Measurements from ENCODE around the gene SCYGR7. TPM values are rescaled to one million over a fixed set of nuclear protein-coding genes. Genes with fewer than 3 reads are reported as not detected.
"Not testable (repeated sequence)": the region's sequence is repeated elsewhere in the genome, so short reads cannot be mapped to it uniquely, and the experiment has no call there.

Gene SCYGR7
- polyA plus RNA-seq, 3 donors = not detected

DNA sequence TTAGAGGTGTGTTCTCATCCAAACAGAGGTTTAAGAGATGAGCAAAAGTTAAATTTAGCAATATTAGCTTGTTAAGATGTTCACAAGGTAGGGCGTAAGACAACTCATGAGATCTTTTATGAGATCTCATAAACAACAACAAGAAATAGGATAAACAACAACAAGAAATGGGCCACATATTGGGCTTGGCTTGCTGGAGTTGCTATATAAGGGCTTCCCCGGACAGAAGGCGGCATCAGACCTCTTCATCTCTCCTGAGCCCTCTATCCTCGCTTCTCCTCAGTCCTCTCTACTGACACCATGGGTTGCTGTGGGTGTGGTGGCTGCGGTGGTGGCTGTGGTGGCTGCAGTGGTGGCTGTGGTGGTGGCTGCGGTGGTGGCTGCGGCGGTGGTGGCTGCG, 17.5 kb downstream of the SCYGR7 start, which contains the start of gene SCYGR8:
TSS of gene SCYGR8 (plus strand) at position 301 of the 400 bp plus-strand sequence. CDS start at position 301, 0 bp downstream.
- no peak for DNase-seq (ENCODE audit: extremely low read depth in 1 of 11, low read depth in 9 of 11, low spot score in 4 of 11)

DNA sequence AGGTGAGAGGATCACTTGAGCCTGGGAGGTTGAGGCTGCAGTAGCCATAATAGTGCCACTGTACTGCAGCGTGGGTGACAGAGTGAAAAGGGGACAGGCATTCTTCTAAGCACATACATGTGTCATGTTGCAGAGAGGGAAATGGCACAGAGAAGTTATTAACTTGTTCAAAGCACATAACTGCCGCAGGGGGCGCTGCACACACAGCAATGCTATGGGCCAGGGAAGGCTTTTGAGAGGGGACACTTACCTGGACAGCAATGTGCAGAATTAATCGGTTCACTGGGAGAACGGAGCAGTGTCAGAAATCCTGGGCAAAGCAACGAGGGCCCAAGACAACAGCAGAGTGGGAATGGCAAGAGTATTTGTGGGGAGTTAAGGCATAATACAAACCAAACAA, 19.9 kb downstream of the SCYGR7 start:
- no peak for DNase-seq (ENCODE audit: extremely low read depth in 1 of 11, low read depth in 9 of 11, low spot score in 4 of 11)

DNA sequence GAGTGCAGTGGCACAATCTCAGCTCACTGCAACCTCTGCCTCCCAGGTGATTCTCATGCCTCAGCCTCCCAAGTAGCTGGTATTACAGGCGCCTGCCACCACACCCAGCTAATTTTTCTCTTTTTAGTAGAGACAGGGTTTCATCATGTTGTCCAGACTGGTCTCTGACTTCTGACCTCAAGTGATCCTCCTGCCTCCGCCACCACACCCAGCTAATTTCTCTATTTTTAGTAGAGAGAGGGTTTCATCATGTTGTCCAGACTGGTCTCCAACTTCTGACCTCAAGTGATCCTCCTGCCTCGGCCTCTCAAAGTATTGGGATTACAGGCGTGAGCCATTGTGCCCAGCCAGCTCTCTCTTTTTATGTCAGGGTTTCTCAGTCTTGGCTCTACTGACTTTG, 28.1 kb downstream of the SCYGR7 start:
- not testable (repeated sequence) for DNase-seq (ENCODE audit: extremely low read depth in 1 of 11, low read depth in 9 of 11, low spot score in 4 of 11)

DNA sequence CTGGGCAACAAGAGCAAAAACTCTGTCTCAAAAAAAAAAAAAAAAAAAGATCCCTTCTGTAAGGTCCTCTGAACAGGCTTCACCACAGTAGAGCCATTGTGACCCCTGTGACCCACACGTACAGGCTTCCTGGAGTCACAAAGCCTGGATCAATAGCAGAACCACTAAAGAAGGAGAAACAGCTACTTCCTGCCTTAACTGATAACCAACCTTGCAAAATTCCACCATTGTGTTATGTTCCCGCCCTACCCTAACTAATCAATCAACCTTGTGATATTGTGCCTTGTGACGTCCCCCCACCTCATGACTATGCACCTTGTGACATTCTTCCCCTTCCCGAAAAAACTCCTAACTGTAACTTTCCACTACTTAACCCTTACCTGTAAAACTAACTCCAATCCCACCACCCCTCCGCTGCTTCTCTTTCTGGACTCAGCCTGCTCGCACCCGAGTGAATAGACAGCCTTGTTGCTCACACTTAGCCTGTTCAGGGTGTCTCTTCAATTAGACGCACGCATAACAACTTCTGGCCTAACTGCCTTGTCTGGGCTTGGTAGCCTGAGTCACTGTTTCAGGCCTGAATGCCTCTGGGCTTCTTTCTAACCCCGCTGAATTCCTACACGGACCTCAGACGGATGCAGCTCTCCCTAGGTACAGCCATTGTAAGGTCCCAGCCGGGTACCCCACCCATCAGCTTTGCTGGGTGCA, 31.4 kb downstream of the SCYGR7 start:
- DNase-seq (ENCODE audit: extremely low read depth in 1 of 11, low read depth in 9 of 11, low spot score in 4 of 11) = no peak

DNA sequence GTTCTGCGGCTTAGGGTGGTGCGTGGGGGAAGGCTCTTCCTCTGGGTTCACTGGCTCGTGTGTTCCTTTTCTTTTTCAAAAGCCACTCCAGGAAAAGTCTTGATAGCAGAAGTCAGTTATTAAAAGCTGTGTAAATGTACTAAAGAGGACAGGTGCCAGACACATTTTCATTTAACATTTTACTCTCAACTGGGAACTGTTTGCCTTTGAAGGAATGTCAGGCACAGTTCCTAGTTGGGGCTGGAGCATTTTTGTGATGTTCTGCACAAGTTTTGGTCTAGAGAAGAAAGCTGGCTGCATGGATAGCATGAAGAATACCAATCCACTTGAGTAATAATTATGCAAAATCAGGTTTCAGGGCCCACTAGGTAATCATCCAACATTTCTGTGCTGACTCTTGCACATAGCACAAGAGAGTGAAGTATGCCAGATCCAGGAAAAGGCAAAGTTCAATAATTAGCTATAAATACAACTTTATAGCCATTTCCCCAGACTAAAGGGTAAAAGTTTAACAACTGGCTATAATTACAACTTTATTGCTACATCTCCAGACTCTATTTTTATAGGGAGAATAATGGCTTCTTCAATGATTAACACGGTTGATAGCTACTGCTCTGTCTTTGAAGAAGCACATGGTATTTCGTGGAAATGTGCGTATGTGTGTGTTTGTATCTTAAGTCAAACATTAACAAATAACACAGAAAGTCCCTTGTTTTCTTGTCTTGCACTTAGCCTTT, 33.8 kb downstream of the SCYGR7 start:
- peak in 10 of 11 donors; percentile 31 to 85 (median 64) for DNase-seq (ENCODE audit: extremely low read depth in 1 of 11, low read depth in 9 of 11, low spot score in 4 of 11)

DNA sequence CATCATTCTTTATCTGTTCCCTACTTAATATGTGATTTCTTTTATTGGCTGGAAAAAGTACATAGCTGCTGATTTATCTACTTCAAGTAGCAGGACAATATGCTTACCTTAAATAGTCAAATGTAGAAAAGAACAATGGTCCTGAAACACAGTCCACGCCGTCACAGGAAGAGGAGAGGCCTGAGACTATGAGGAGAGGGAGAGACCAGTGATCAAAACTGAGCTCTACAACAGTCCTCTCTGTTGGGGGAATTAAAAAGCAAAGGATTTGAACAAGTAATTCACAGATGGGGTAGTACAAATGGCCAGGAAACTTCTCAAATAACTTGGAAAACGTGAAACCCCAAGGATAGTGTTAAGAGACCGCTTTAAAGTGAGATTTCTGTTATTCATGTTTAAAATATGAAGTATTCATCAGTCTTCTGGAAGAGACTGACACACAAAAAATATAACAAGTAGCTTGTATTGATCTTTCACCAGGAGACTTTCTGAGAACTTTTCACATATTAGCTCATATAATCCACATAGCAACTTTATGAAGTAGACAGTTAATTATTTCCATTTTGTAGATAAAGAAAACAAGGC, 37.7 kb downstream of the SCYGR7 start:
- DNase-seq (ENCODE audit: extremely low read depth in 1 of 11, low read depth in 9 of 11, low spot score in 4 of 11) = no peak

DNA sequence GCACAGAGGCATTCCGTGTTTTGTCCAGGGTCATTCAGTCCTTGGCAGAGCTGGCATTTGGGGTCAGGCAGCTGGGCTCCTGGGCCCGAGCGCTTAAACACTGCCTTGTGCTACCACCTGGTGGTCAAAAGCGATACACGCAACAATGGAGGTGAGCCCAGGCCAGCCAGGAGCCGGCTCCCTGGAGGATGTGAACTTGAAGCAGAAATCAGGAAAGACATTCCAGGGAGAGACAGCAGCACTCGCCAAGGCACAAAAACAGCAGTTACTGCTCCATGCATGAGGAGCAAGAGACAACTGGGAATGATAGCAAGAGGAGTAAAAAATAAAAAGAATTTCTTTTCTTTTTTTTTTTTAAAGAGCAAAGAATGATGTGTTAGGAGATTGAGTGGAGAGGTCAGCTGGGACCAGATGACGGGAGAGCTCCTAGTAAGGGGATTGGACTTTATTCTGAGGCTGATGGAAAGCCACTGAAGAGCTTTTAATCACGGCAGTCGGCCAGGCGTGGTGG, 38.3 kb downstream of the SCYGR7 start:
- DNase-seq (ENCODE audit: extremely low read depth in 1 of 11, low read depth in 9 of 11, low spot score in 4 of 11) = peak in 10 of 11 donors; percentile 47 to 79 (median 61)

DNA sequence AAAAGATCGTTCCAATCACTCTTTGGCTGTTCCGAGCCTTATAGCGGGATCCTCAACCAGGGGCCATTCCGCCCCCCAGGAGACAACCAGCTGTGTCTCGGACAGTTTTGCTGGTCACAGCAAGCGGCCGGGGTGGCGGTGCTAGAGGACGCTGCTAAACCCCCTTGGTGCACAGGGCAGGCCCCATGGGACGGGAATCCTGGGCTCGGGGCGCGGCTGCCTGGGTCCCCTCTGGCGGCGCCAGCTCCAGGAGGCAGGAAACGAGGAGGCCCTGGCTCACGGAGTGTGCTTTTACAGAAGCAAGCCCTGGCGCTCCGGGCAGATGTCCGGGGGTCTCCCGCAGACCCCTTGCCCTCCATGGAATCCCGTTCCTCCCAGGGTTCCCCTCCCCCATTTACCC, 39.7 kb downstream of the SCYGR7 start:
- DNase-seq (ENCODE audit: extremely low read depth in 1 of 11, low read depth in 9 of 11, low spot score in 4 of 11) = no peak

DNA sequence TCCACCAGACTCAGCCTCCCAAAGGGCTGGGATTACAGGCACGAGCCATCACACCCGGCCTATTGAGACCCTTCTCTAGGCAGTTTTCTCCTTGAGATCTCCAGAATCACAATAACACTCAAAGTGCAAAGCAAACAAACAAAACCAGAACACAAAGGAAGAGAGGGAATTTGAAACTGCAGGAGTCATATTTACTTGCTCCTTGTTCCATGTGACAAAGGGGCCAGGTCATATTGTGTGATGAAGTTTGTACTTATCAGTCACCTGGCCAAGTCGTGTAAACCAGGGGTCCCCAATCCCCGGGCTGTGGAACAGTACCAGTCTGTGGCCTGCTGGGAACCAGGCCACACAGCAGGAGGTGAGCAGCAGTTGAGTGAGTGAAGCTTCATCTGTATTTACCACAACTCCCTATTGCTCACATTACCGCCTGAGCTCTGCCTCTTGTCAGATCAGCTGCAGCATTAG, 44.1 kb downstream of the SCYGR7 start:
- no peak for DNase-seq (ENCODE audit: extremely low read depth in 1 of 11, low read depth in 9 of 11, low spot score in 4 of 11)

DNA sequence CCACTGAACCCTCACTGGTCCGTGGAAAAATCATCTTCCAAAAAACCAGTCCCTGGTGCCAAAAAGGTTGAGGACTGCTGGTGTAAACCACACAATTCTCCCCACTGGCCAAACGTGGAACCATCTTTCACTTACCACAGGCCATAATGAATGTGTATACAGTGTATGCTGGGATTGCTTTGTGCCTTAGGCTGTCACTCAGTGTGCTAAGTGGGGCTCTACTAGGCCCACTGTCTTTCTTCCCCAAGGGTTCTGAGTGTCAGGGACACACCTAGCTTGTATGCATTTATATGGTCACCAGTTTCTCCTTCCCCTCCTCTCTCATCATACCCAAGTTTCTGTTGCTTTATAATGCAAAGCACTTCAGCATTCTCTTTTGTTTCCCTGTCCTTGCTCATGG, 44.8 kb downstream of the SCYGR7 start:
- DNase-seq (ENCODE audit: extremely low read depth in 1 of 11, low read depth in 9 of 11, low spot score in 4 of 11) = no peak

DNA sequence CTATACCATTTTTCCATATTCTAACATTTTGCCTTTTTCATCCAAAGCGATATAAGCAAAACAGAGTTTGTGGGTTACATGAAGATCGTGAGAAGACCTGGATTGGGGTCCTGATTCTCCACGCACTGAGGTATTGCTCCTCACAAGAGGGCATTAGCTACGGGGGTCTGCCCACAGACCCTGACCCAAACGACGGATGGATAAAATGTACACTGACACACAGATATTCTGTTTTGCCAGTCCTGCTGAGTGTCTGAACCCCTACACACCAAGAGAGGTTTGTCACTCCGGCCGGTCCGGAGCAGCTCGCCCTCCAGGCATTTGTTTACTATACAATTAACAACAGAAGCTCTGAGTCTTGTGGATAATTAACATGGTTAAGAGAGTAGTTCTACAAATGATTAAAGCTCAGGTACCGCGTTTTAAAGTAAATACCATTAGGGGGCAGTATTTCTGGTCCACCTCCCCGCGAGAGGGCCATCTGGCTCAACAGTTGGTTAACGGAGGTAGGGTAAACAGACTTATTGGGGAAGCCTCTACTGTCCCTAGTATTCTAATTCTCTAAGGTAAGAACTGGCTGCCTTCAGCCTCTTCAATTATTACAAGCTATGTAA, 46.0 kb downstream of the SCYGR7 start:
- no peak for DNase-seq (ENCODE audit: extremely low read depth in 1 of 11, low read depth in 9 of 11, low spot score in 4 of 11)

DNA sequence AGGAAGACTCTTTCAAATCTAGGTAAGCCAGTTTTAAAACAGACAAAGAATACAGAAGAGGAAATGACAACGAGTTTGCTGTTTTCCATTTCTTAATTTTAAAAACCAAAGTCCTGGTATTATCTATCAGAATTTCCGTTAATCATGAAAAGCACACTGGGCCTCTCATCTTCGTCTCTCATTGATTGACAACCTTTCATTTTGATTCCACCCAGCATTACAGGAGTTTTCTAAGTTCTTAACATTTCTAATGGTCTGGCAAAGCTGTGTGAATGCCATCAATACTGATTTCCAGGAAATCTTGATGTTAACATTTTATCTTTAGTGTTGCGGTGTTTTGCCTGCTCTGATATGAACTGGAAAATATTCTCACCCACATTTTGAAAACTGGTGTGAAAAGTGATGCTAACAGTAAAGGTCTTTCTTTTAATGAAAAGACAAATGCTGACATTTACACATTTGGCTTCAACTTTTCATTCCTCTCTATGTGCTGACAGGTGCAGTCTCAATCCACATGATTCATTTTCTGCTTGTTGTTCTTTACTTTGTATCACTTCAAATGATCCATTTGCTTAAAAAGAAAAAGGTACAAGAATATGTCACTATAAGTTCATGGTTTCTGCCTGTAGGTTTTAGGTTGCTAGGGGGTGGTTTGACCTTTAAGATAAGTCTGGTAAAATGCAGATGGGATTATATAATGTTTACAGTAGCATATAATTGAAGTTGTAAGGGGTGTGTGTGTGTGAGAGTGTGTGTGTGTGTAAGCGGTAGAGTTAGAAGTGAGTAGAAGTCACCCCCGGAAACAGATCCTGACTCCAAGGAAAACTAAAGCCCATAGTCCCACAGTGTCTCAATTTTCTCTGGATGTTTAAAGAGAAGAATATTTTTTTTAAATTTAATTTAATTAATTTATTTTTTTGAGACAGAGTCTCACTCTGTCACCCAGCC, 47.0 kb downstream of the SCYGR7 start:
- no peak for DNase-seq (ENCODE audit: extremely low read depth in 1 of 11, low read depth in 9 of 11, low spot score in 4 of 11)

Other genes with a start within 250 kb of the SCYGR7 start
- not detected for gene SCYGR2, start 129.4 kb upstream of the SCYGR7 start, polyA plus RNA-seq (ENCODE audit: insufficient read length in 3 of 3)
- not detected for gene SCYGR3, start 113.5 kb upstream of the SCYGR7 start, polyA plus RNA-seq (ENCODE audit: insufficient read length in 3 of 3)
- not detected for gene SCYGR4, start 110.8 kb upstream of the SCYGR7 start, polyA plus RNA-seq (ENCODE audit: insufficient read length in 3 of 3)
- not detected for gene SCYGR5, start 61.5 kb upstream of the SCYGR7 start, polyA plus RNA-seq (ENCODE audit: insufficient read length in 3 of 3)
- gene SLC19A3, start 10.3 kb upstream of the SCYGR7 start, polyA plus RNA-seq (ENCODE audit: insufficient read length in 3 of 3) = 10 to 100 TPM in 2 of 3 donors, 1 to 10 TPM in 1; 6.7 to 15.8 (median 10.1) TPM
- gene SCYGR6, start 3.6 kb upstream of the SCYGR7 start, polyA plus RNA-seq (ENCODE audit: insufficient read length in 3 of 3) = not detected
- gene SCYGR8, start 17.6 kb downstream of the SCYGR7 start, polyA plus RNA-seq (ENCODE audit: insufficient read length in 3 of 3) = not detected
- gene CCL20, start 85.5 kb downstream of the SCYGR7 start, polyA plus RNA-seq (ENCODE audit: insufficient read length in 3 of 3) = under 1 TPM in 2 of 3 donors, not detected in 1; 0.39 to 0.74 TPM
- gene DAW1, start 143.3 kb downstream of the SCYGR7 start, polyA plus RNA-seq (ENCODE audit: insufficient read length in 3 of 3) = under 1 TPM; 0.45 to 0.72 (median 0.65) TPM

Measured in renal cortex interstitium (tissue), 11 donors.